Astrocyte of the spinal cord (primary cell): ENCODE measurements around the gene DVL3.

Experiments
- DNase-seq: peaks from one replicate; pipeline ENCODE4 v3.0.0; 2011; ENCODE audit warnings: low read depth, low spot score
- H3K4me3 ChIP-seq: 2 replicates; pipeline ENCODE4 v1.5.1; 2011; ENCODE audit warnings: low read depth, mild to moderate bottlenecking, low read length, moderate library complexity
- CTCF ChIP-seq: IDR thresholded peaks from 2 replicates; pipeline ENCODE4 v1.5.1; 2012; ENCODE audit warnings: low read depth, mild to moderate bottlenecking, low read length, inconsistent platforms
- in situ Hi-C: cut with HindIII; loops from 2 replicates; pipeline ENCODE4 v1.10.0; 2017; ENCODE audit warnings: low sequenced_read_pairs

Gene DVL3

GRCh38 chr3:184181596-184181995, 26.4 kb downstream of the DVL3 start:
- in situ Hi-C loops = no loop called here
- TF ChIP-seq CTCF = no peak
- no peak for DNase-seq
- H3K4me3 ChIP-seq = no peak overlapping the region

- TF ChIP-seq CTCF = no peak
- in situ Hi-C loops = no loop called here
- no peak for DNase-seq
- H3K4me3 ChIP-seq = no peak overlapping the region
These were observed 28.5 kb downstream of the DVL3 start for GRCh38 chr3:184183679-184184078.

- H3K4me3 ChIP-seq = no peak overlapping the region
- DNase-seq = no peak
These were observed 29.5 kb downstream of the DVL3 start for GRCh38 chr3:184184546-184185230.

GRCh38 chr3:184185461-184186183, 30.4 kb downstream of the DVL3 start:
- TF ChIP-seq CTCF = no peak
- H3K4me3 ChIP-seq = peak overlapping the region; percentile 98
- in situ Hi-C loops = no loop called here
- peak; percentile 99 for DNase-seq

More at GRCh38 chr3:184184546-184185230, 29.5 kb downstream of the DVL3 start:
- in situ Hi-C loops = no loop called here
- TF ChIP-seq CTCF = no peak

GRCh38 chr3:184186184-184186901, 31.2 kb downstream of the DVL3 start, which contains the start of gene ABCF3:
ABCF3 (plus strand) TSS chr3:184186199; CDS start chr3:184186208, 9 bp downstream.
- peak within 1 kb of the TSS; percentile 98 for H3K4me3 ChIP-seq
- no peak for DNase-seq
- in situ Hi-C loops = no loop called here
- TF ChIP-seq CTCF = no peak

- no peak for DNase-seq
- in situ Hi-C loops = no loop called here
- peak overlapping the region; percentile 98 for H3K4me3 ChIP-seq
- TF ChIP-seq CTCF = no peak
These were observed 31.7 kb downstream of the DVL3 start for GRCh38 chr3:184186902-184187207.
